Activated T-helper 1 cell treated with anti-CD3 and anti-CD28 coated beads, Interleukin-2, amount 50 U/mL, for 16 hours (primary cell): ENCODE data around the gene TXNDC17.
"Not testable (repeated sequence)": the region's sequence is repeated elsewhere in the genome, so short reads cannot be mapped to it uniquely, and the experiment has no call there.

ENCODE experiments used
- DNase-seq, 2 donors: peaks; one replicate each; pipeline ENCODE4 v3.0.0-alpha.2; 2020; ENCODE audit warnings: low read depth in 1 of 2, low spot score in 1 of 2

TXNDC17 gene

GRCh38 chr17:6682339-6682738 lies 41.5 kb downstream of the TXNDC17 start:
- no peak for DNase-seq

GRCh38 chr17:6683081-6683684 lies 42.3 kb downstream of the TXNDC17 start:
- DNase-seq, result no peak

GRCh38 chr17:6683730-6684459 lies 43.0 kb downstream of the TXNDC17 start:
- no peak for DNase-seq

GRCh38 chr17:6684460-6684783 lies 43.6 kb downstream of the TXNDC17 start:
- DNase-seq, result no peak

- DNase-seq, result no peak
Observed at GRCh38 chr17:6684881-6685767, 44.3 kb downstream of the TXNDC17 start.

GRCh38 chr17:6686026-6686425 lies 45.2 kb downstream of the TXNDC17 start:
- DNase-seq, result no peak

GRCh38 chr17:6688944-6689343 lies 48.1 kb downstream of the TXNDC17 start:
- no peak for DNase-seq

- DNase-seq, result no peak
Observed at GRCh38 chr17:6690641-6691040, 49.8 kb downstream of the TXNDC17 start.

GRCh38 chr17:6691546-6691945 lies 50.7 kb downstream of the TXNDC17 start:
- no peak for DNase-seq

GRCh38 chr17:6691958-6692357 lies 51.1 kb downstream of the TXNDC17 start:
- not testable (repeated sequence) for DNase-seq
